DMS114 treated with DMSO at 0.1 percent for 48 hours (cell line): ENCODE measurements around the gene KSR2.

Experiments
- DNase-seq: peaks from one replicate; lab custom pipeline; 2025; ENCODE audit not compliant: unreplicated experiment; lab: John Stamatoyannopoulos, UW

The KSR2 gene

GRCh38 chr12:117421068-117421752 lies 547.6 kb downstream of the KSR2 start:
- DNase-seq = no peak

- no peak for DNase-seq
Observed at GRCh38 chr12:117417004-117417403, 551.8 kb downstream of the KSR2 start.

GRCh38 chr12:117412465-117413188 lies 556.2 kb downstream of the KSR2 start:
- no peak for DNase-seq

- no peak for DNase-seq
Observed at GRCh38 chr12:117409286-117409685, 559.5 kb downstream of the KSR2 start.

GRCh38 chr12:117408161-117408791 lies 560.5 kb downstream of the KSR2 start:
- DNase-seq = no peak

- DNase-seq = no peak
Observed at GRCh38 chr12:117404940-117405339, 563.9 kb downstream of the KSR2 start.

- no peak for DNase-seq
Observed at GRCh38 chr12:117404203-117404853, 564.5 kb downstream of the KSR2 start.

- no peak for DNase-seq
Observed at GRCh38 chr12:117403586-117404139, 565.1 kb downstream of the KSR2 start.
